ENCODE data around the gene GPR162. TPM values are rescaled to one million over a fixed set of nuclear protein-coding genes. Genes with fewer than 3 reads are reported as not detected.
A peak's percentile ranks its signal among the peaks of the same experiment; 100 is the strongest.

The GPR162 gene
- total RNA-seq, 2 experiments from 2014 or later: 0.11 to 0.26 TPM

DNA sequence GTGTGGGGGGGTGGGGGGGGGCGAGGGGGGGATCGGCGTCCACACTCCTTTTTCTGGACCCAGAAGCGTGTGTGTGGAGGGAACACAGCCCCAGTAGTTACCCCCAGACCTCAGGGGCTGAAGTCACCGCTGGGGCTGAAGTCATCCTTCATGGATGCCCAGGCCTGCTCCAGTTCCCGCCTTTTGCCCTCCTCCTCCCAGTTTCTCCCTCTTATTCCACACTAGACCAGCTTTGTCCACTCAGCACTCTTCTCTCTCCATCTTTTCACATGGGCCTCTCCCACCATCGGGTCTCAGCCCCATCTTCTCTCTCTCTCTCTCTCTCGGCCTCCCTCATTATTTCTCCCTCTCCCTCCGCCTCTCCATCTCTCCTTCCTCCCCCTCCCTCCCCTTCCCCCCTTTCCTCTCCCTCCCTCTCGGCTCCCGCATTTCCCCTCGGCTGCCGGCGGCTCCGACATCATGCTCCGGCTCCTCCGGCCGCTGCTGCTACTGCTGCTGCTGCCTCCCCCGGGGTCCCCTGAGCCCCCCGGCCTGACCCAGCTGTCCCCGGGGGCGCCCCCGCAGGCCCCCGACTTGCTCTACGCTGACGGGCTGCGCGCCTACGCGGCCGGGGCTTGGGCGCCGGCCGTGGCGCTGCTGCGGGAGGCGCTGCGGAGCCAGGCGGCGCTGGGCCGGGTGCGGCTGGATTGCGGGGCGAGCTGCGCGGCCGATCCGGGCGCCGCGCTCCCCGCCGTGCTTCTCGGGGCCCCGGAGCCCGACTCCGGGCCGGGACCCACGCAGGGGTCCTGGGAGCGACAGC, 6.6 kb downstream of the GPR162 start, which contains the start of gene P3H3:
Gene P3H3 (plus strand): TSS at position 426 of the 799 bp plus-strand sequence. CDS start 34 bp downstream, at position 460.
- ATAC-seq: peak; percentile 21
- intact Hi-C loops (cut with DNase I, micrococcal nuclease): loop anchor here in 1 of 2 experiments (5.0 kb wide), 2 partner anchors 36 to 221 kb away; partner anchors contain the start of gene CHD4
- Mint-ChIP-seq H3K27me3 (peaks cover 28% of the 10 kb centered on the region), H3K36me3 (ENCODE audit: low read depth) (no peaks in the 10 kb centered on the region), H3K27ac (peak within 1 kb of the TSS; percentile 74), H3K9me3 (ENCODE audit: low read depth) (no peaks in the 10 kb centered on the region), H3K4me1 (peaks cover 22% of the 10 kb centered on the region), H3K4me3 (peak within 1 kb of the TSS; percentile 77)
- POLR2A ChIA-PET: interaction anchor here (0.7 kb wide), 1 partner anchor 39 kb away, joined by 4 read pairs; the partner anchor contains the start of gene CD4
- CTCF ChIA-PET: interaction anchor here (0.7 to 6.3 kb wide), 6 partner anchors 16 to 90 kb away, joined by 3 to 54 read pairs (median 3); partner anchors contain the start of genes CDCA3 and MLF2
- peak; percentile 49 for DNase-seq

GRCh38 chr12:6828781-6829535, 7.3 kb downstream of the GPR162 start:
- ChIA-PET POLR2A (interaction anchor here (0.6 to 1.1 kb wide), 2 partner anchors 48 to 105 kb away, joined by 3 to 4 read pairs; partner anchors contain the start of gene COPS7A), CTCF (interaction anchor here (0.6 to 6.3 kb wide), 11 partner anchors 15 to 218 kb away, joined by 3 to 54 read pairs (median 3); partner anchors contain the start of genes CDCA3 and MLF2)
- intact Hi-C loops (cut with DNase I, micrococcal nuclease): loop anchor here in 1 of 2 experiments (5.0 kb wide), 2 partner anchors 37 to 222 kb away; partner anchors contain the start of gene CHD4
- H3K9me3 Mint-ChIP-seq (ENCODE audit: low read depth): no peaks in the 10 kb centered on the region
- ATAC-seq (peak; percentile 47), DNase-seq (peak; percentile 59)
- peaks cover 28% of the 10 kb centered on the region for H3K27me3 Mint-ChIP-seq
- peak overlapping the region; percentile 77 for H3K4me3 Mint-ChIP-seq
- peaks cover 22% of the 10 kb centered on the region for H3K4me1 Mint-ChIP-seq
- H3K27ac Mint-ChIP-seq: peak overlapping the region; percentile 74
- no peaks in the 10 kb centered on the region for H3K36me3 Mint-ChIP-seq (ENCODE audit: low read depth)

DNA sequence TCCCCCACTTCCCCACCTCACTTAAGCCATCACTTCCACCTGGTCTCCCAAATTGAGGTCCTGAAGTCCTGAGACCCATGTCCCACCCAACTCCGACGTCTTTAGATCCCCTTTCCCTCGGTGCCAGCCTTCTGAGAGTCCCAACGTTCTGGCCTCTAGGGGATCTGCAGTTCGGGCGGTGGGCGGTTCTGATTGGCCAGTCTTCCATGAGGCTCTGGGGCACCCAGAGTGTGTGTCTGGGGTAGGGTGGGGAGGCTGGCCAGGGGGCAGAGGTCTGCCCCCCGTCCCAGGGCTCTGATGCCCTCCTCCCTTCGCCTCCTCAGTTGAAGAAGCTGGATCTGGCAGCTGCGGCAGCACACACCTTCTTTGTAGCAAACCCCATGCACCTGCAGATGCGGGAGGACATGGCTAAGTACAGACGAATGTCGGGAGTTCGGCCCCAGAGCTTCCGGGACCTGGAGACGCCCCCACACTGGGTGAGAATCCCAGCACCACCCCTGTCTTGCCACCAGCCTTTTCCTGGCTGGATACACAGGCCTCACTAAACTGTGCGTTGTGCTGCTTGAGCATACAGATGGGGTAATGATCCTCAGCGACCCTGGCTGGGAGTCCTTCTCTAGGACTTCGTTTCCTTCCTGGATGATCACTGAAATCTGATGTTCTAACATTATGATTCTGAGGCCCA, 8.1 kb downstream of the GPR162 start:
- peaks cover 26% of the 10 kb centered on the region for H3K27me3 Mint-ChIP-seq
- H3K9me3 Mint-ChIP-seq (ENCODE audit: low read depth): no peaks in the 10 kb centered on the region
- ChIA-PET CTCF (interaction anchor here (0.6 to 6.3 kb wide), 8 partner anchors 22 to 219 kb away, joined by 3 to 54 read pairs (median 3); partner anchors contain the start of genes CDCA3 and MLF2), POLR2A (interaction anchor here (0.6 to 1.1 kb wide), 2 partner anchors 49 to 106 kb away, joined by 3 to 4 read pairs; partner anchors contain the start of gene COPS7A)
- H3K36me3 Mint-ChIP-seq (ENCODE audit: low read depth): no peaks in the 10 kb centered on the region
- DNase-seq: peak; percentile 33
- peak overlapping the region; percentile 77 for H3K4me3 Mint-ChIP-seq
- intact Hi-C loops (cut with DNase I, micrococcal nuclease): loop anchor here in 1 of 2 experiments (5.0 kb wide), 2 partner anchors 37 to 222 kb away; partner anchors contain the start of gene CHD4
- no peak overlapping the region for H3K27ac Mint-ChIP-seq
- peaks cover 24% of the 10 kb centered on the region for H3K4me1 Mint-ChIP-seq
- ATAC-seq: no peak

- Mint-ChIP-seq H3K9me3 (ENCODE audit: low read depth) (no peaks in the 10 kb centered on the region), H3K27me3 (peaks cover 19% of the 10 kb centered on the region), H3K27ac (no peak overlapping the region), H3K4me1 (peaks cover 23% of the 10 kb centered on the region), H3K36me3 (ENCODE audit: low read depth) (no peaks in the 10 kb centered on the region), H3K4me3 (no peak overlapping the region)
- CTCF ChIA-PET: interaction anchor here (0.5 to 6.0 kb wide), 10 partner anchors 7 to 219 kb away, joined by 3 to 55 read pairs (median 3); partner anchors contain the start of genes CDCA3 and GPR162
- POLR2A ChIA-PET: interaction anchor here (0.6 to 1.1 kb wide), 2 partner anchors 10 to 50 kb away, joined by 3 to 4 read pairs; no protein-coding TSS in a partner anchor
- DNase-seq (no peak), ATAC-seq (no peak)
- intact Hi-C loops (cut with DNase I, micrococcal nuclease): no loop called here
Observed at GRCh38 chr12:6830286-6830890, 8.8 kb downstream of the GPR162 start.

DNA sequence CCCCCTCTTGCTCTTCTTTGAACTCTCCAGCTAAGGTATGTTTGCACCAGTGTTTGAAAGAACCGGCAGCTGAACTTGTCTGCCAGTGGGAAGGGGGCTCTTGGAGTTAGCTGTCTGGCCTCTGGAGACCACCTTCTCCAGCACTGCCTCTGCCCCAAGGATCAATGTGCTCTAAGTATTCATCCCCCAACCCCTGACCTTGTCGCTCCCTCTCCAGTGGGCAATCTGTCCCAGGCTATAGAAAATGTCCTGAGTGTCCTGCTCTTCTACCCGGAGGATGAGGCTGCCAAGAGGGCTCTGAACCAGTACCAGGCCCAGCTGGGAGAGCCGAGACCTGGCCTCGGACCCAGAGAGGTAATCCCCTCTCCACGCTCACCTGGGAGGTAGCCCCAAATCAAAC, 9.4 kb downstream of the GPR162 start:
- Mint-ChIP-seq H3K36me3 (ENCODE audit: low read depth) (no peaks in the 10 kb centered on the region), H3K9me3 (ENCODE audit: low read depth) (no peaks in the 10 kb centered on the region), H3K4me3 (no peak overlapping the region), H3K27ac (no peak overlapping the region), H3K4me1 (peaks cover 21% of the 10 kb centered on the region), H3K27me3 (peaks cover 17% of the 10 kb centered on the region)
- CTCF ChIA-PET: interaction anchor here (0.5 to 6.0 kb wide), 9 partner anchors 8 to 166 kb away, joined by 3 to 55 read pairs (median 3); partner anchors contain the start of genes CDCA3 and GPR162
- ATAC-seq (no peak), DNase-seq (no peak)
- intact Hi-C loops (cut with DNase I, micrococcal nuclease): no loop called here
- POLR2A ChIA-PET: interaction anchor here (0.6 kb wide), 2 partner anchors 11 to 161 kb away, joined by 3 read pairs; no protein-coding TSS in a partner anchor

GRCh38 chr12:6831450-6831995, 9.9 kb downstream of the GPR162 start:
- no peak for DNase-seq
- no peaks in the 10 kb centered on the region for H3K36me3 Mint-ChIP-seq (ENCODE audit: low read depth)
- H3K9me3 Mint-ChIP-seq (ENCODE audit: low read depth): no peaks in the 10 kb centered on the region
- peaks cover 14% of the 10 kb centered on the region for H3K27me3 Mint-ChIP-seq
- peaks cover 21% of the 10 kb centered on the region for H3K4me1 Mint-ChIP-seq
- intact Hi-C loops (cut with DNase I, micrococcal nuclease): no loop called here
- no peak overlapping the region for H3K27ac Mint-ChIP-seq
- H3K4me3 Mint-ChIP-seq: no peak overlapping the region
- ATAC-seq: no peak
- ChIA-PET CTCF (interaction anchor here (0.9 to 6.0 kb wide), 6 partner anchors 8 to 65 kb away, joined by 3 to 55 read pairs (median 4); partner anchors contain the start of gene GPR162), POLR2A (interaction anchor here (0.6 kb wide), 1 partner anchor 161 kb away, joined by 3 read pairs; no protein-coding TSS in a partner anchor)

DNA sequence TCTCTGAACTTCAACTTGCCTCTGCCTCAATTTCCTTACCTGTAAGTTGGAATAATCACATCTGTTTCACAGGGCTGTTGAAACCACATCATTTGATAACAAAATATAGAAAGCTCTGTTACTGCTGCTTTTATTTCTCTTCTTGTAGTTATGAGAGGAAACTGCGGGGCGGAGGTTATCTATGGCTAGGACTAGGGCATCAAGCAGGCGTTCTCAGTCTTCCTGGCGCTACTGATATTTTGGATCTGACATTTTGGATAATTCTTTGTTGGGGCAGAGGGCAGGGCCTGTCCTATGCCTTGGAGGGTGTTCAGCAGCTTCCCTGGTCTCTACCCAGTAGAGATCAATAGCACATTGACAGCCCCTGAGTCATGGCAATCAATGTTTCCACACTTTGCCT, 10.5 kb downstream of the GPR162 start:
- ATAC-seq (no peak), DNase-seq (no peak)
- Mint-ChIP-seq H3K27ac (no peak overlapping the region), H3K9me3 (ENCODE audit: low read depth) (no peaks in the 10 kb centered on the region), H3K36me3 (ENCODE audit: low read depth) (no peaks in the 10 kb centered on the region), H3K27me3 (peaks cover 14% of the 10 kb centered on the region), H3K4me3 (no peak overlapping the region), H3K4me1 (peaks cover 21% of the 10 kb centered on the region)
- ChIA-PET CTCF (interaction anchor here (0.9 to 6.0 kb wide), 7 partner anchors 9 to 209 kb away, joined by 3 to 55 read pairs (median 5); partner anchors contain the start of genes GPR162, MLF2 and ZNF384), POLR2A (no interaction called here)
- intact Hi-C loops (cut with DNase I, micrococcal nuclease): no loop called here

GRCh38 chr12:6833189-6833890, 11.7 kb downstream of the GPR162 start:
- H3K27me3 Mint-ChIP-seq: peaks cover 7% of the 10 kb centered on the region
- ATAC-seq (no peak), DNase-seq (no peak)
- no peak overlapping the region for H3K27ac Mint-ChIP-seq
- peaks cover 13% of the 10 kb centered on the region for H3K4me1 Mint-ChIP-seq
- H3K9me3 Mint-ChIP-seq (ENCODE audit: low read depth): no peaks in the 10 kb centered on the region
- H3K36me3 Mint-ChIP-seq (ENCODE audit: low read depth): no peaks in the 10 kb centered on the region
- ChIA-PET POLR2A (interaction anchor here (0.6 to 0.8 kb wide), 2 partner anchors 11 to 24 kb away, joined by 3 read pairs; no protein-coding TSS in a partner anchor), CTCF (interaction anchor here (0.5 to 6.0 kb wide), 15 partner anchors 9 to 234 kb away, joined by 3 to 55 read pairs (median 3); partner anchors contain the start of genes CDCA3, GPR162, MLF2 and SPSB2)
- intact Hi-C loops (cut with DNase I, micrococcal nuclease): no loop called here
- H3K4me3 Mint-ChIP-seq: no peak overlapping the region

DNA sequence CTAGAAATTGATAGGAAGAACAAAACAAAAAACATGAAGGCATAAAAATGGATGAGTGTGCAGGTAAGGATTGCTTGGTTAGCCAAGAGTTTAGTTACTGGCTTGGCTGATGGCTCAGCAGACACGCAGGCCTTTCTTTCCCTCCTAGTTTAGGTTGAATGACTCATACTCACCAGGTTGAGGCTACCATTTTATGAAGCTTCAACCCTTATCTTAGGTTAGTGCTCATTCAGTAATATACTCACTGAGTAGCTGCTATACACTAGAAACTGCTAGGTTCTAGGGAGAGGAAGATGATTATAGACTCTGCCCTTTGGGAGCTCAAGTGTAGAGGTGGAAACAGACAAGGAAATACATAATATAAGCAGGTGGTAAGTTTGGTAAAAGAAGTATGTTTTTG, 12.6 kb downstream of the GPR162 start:
- Mint-ChIP-seq H3K36me3 (ENCODE audit: low read depth) (no peaks in the 10 kb centered on the region), H3K4me1 (peaks cover 7% of the 10 kb centered on the region), H3K27ac (no peak overlapping the region), H3K27me3 (peaks cover 3% of the 10 kb centered on the region), H3K4me3 (no peak overlapping the region), H3K9me3 (ENCODE audit: low read depth) (no peaks in the 10 kb centered on the region)
- no peak for ATAC-seq
- intact Hi-C loops (cut with DNase I, micrococcal nuclease): no loop called here
- no peak for DNase-seq
- ChIA-PET POLR2A (interaction anchor here (0.6 kb wide), 1 partner anchor 25 kb away, joined by 3 read pairs; no protein-coding TSS in a partner anchor), CTCF (interaction anchor here (0.6 to 6.0 kb wide), 21 partner anchors 8 to 213 kb away, joined by 3 to 55 read pairs (median 3); partner anchors contain the start of genes CDCA3, COPS7A, GPR162 and MLF2)
